UCSD-AML1 (cell line): ENCODE results near the gene JAKMIP2.
"Not testable (repeated sequence)": the region's sequence is repeated elsewhere in the genome, so short reads cannot be mapped to it uniquely, and the experiment has no call there.

Source experiments
- DNase-seq: peaks from one replicate; lab custom pipeline; 2025; ENCODE audit not compliant: unreplicated experiment; lab: John Stamatoyannopoulos, UW

Gene JAKMIP2

GRCh38 chr5:147782110-147783028 is at the start of gene JAKMIP2:
Gene JAKMIP2, minus strand, starts transcription at chr5:147782728. Its CDS starts 110,922 bp downstream, at chr5:147671806.
- no peak for DNase-seq

DNA sequence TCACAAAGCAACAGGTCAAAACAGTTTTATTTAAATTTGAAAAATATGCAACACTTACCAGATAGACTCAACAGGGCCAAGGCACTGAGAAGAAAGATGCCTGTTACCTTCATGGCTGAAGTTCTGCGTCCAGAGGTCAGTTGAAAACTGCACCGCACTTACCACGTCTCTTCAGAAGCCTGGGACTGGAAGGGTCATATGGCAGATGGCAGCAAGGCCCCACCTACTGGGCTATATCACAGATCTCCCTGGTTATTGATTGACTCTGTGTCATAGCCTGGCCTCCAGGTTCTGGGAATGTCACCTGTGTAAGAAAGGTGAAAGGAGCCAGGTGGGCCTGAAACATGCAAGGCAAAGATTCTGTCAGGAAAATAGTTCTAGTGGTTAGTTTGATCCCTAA is 48.9 kb upstream of the JAKMIP2 start, which contains the start of gene SPINK1:
Gene SPINK1, minus strand, starts transcription at position 207 of the 400 bp plus-strand sequence. Its CDS starts 94 bp downstream, at position 113.
- DNase-seq = no peak

DNA sequence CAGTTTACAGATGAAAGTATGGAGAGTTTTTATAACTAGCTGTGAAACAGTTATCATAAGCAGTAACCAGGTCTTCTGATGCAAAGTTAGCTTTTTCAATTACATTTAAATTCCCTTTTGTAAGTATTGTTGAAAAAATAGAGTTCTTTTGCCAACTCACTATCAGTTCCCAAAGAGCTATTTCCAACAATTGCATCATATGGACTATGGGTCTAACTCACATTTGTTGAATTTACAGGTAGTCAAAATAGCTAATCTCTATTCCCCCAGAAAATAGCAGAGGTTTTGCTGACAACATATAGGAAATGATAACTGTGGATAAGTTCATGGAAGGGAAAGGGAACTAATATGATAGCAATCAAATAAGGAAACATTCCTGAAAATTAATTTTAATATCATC is 47.5 kb upstream of the JAKMIP2 start:
- no peak for DNase-seq

DNA sequence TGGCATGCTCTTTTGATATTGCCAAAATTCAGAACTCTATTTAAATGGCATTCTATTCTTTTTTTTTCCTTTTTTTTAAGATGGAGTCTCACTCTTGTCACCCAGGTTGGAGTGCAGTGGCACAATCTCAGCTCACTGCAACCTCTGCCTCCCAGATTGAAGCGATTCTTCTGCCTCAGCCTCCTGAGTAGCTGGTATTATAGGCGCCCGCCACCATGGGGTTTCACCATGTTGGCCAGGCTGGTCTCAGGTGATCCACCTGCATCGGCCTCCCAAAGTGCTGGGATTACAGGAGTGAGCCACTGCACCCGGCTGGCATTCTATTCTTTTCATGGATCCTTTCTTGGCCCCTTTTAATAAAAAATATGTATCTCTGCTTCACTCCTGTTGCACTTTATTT is 44.5 kb upstream of the JAKMIP2 start:
- DNase-seq = not testable (repeated sequence)

DNA sequence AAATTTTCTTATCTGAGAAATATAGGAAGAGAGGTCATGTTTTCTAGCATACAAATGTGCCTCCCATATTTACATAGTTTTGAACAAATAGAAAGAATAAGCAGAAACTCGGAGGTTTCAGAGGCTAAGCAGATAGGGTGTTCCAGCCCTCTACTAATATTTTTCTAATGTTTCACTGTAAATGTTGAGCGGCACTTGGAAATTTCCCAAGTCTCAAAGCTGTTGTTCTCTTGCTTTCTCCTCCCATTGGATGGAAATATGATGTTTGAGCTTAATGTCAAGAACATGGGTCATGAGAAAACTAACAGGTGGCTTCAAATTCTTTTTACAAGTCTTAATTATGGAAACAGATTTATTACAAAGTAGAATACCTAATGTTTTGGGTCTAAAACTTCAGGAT is 43.8 kb upstream of the JAKMIP2 start:
- no peak for DNase-seq

DNA sequence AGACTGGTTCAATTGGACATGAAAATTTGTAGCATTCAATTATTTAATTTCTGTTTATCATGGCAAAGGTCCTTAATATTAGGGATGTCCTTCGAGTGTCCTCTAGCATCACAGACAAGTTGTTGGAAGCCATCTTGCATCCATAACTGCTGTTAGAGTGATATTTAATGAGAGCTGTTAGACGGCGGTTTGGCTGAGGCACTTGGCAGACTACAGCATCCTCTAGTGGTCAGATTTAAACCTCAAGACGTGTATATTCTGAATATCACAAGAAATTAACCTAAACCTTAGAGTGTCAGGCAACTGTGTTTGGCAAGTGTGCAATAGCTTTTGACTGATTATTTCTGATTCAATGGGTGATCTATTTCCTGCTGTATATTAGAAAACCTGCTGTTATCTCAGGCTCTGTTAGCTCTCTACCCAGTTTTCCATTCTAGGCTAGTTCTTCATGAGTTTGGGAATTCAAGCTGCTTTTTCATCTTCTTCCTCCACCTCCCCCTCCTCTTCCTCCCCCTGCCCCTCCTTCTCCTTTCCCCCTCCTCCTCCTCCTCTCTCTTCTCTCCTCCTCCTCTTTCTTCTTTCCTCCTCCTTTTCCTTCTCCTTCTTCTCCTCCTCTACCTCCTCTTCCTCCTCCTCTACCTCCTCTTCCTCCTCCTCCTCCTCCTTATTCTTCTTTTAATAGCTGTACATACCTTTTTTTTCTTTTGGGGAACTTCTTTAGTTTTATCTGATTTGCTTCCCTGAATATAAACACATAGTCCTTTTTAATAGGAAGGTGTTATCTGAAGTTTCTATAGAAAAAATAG is 40.4 kb upstream of the JAKMIP2 start:
- peak; percentile 23 for DNase-seq

DNA sequence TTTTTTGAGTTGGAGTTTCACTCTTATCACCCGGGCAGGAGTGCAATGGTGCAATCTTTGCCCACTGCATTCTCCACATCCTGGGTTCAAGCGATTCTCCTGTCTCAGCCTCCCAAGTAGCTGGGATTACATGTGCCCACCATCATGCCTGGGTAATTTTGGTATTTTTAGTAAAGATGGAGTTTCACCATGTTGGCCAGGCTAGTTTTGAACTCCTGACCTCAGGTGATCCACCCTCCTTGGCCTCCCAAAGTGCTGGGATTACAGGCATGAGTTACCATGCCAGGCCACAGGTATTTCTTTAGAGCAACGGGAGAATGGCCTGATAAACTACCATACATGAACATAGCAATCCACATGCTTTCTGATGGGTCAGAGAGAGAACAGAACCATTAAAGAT is 39.7 kb upstream of the JAKMIP2 start:
- not testable (repeated sequence) for DNase-seq

DNA sequence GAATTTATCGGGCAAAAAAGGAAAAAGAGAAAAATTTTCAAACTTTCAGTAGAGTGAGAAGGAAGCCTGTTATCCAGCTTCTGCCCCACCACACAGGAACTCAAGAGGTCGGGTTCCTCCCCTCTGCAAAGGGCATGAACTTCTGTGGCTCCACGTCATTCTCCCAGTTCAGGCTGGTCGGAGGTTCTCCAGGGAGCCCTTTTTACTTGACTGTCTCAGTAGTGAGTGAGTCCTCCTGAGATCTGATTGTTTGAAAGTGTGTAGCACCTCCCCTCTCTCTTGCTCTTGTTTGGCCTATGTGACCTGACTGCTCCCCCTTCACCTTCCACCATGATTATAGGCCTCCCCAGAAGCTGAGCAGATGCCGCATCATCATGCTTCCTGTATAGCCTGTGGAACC is 39.2 kb upstream of the JAKMIP2 start:
- DNase-seq = peak; percentile 11

- DNase-seq = no peak
Observed at GRCh38 chr5:147819261-147819770, 36.8 kb upstream of the JAKMIP2 start.

DNA sequence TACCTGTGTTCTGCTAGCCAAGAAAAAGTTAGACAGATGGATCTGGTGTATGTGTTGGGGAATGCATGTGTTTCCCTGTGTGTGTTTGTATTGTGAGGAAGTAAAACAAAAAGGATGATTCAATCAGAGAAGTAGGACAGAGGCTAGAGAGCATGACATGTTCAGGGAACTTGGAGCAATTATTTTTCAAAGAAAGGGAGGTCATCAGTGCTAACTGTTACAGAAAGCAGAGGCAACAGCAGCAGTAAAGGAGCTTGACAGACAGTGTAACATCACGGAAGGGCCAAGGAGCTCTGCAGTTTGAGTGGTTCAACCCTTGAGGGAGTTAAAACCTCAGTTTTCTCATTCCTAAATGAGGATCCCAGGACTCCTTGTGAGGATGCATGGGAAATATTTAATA is 35.8 kb upstream of the JAKMIP2 start:
- DNase-seq = no peak

DNA sequence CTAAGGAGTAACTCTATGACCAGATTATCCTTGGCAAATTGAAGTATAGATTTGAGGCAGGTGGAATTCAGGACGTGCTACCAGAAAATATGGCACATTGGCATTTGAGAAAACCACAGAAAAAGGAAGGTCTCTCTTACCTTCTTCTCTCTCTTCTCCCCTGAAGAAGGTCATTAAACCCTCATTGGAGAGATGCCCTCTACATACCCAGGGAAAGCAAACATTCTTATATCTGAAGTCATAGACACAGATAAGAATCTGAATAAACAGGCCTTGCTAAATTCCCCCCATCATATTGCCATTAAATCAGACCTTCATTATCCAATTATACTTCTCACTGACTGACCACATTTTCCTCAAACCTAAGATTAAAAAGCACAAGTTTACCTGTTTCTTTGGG is 31.2 kb upstream of the JAKMIP2 start:
- no peak for DNase-seq

- DNase-seq = no peak
Observed at GRCh38 chr5:147809830-147810666, 27.5 kb upstream of the JAKMIP2 start.

- peak; percentile 67 for DNase-seq
Observed at GRCh38 chr5:147805030-147805454, 22.5 kb upstream of the JAKMIP2 start.

DNA sequence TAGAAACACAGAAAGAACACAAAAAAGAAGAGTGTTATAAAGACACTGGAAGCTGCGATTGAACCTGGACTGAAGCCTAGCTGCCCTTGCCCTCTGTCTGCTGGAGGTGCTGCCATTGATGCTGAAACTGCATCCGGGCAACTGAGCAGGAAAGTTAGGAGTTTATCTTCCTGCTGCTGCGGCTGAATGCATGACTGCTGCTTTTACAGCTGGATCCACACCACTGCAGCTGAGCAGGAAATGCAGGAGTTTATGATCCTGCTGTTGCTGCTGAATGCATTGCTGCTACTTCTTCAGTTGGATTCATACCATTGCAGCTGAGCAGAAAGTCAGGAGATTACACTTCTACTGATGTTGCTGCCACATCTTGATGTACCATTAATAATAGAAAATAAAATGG is 21.8 kb upstream of the JAKMIP2 start:
- DNase-seq = no peak

DNA sequence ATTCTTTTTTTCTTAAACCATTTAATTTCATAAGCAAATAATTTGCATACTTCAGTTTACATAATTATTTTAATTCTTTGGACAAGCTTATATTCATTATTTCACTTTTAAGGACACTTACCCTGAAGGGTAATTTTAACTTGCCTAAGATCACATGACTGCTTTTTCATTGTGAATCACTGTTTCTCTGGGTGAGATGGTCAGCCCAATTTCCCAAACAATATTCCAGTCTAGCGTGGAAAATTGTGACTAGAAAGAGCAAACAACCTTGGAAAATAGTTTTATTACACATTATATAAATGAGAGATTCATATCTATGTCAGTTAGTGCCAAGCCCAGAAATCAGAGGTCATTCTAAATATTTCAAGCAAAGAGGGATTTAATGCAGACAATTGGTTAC is 21.4 kb upstream of the JAKMIP2 start:
- DNase-seq = no peak

GRCh38 chr5:147803161-147803560 is 20.6 kb upstream of the JAKMIP2 start:
- DNase-seq = not testable (repeated sequence)

DNA sequence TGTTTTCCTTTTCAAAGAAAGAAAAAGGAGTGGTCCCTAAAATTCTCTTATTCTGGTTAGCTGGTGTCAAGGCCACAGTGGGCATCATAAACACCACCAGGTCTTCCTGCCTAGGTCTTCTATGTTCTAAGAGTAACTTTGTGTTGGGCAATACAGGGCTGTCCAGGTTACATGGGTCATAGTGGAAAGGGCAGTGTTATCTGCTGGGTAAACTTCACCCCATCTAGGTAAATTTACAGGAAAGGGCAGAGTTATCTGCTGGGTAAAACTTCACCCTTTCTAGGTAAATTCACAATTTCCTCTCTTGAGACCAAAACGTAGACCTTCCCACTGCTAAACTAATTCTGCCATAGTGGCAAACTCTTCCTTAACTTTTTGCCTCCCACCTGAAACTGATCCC is 18.9 kb upstream of the JAKMIP2 start:
- no peak for DNase-seq

DNA sequence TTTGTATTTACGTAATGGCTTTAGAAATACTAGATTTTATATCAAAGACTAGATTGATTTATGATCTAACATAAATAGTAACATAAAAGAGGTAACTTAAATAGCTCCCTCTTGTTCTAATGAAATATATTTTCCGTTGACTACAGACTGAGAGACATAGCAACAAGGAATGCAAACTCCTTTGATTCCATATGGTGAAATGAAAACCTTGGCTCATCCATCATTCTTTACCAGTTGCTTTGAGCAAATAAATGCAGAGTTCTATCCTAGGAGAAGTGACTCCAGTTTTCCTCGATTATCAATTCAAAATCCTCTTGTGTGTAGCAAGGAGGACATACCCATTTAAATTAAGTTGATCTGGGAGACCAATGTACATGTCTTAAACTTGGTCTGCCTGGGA is 18.0 kb upstream of the JAKMIP2 start:
- DNase-seq = no peak

GRCh38 chr5:147796556-147797308 is 14.2 kb upstream of the JAKMIP2 start:
- DNase-seq = no peak

DNA sequence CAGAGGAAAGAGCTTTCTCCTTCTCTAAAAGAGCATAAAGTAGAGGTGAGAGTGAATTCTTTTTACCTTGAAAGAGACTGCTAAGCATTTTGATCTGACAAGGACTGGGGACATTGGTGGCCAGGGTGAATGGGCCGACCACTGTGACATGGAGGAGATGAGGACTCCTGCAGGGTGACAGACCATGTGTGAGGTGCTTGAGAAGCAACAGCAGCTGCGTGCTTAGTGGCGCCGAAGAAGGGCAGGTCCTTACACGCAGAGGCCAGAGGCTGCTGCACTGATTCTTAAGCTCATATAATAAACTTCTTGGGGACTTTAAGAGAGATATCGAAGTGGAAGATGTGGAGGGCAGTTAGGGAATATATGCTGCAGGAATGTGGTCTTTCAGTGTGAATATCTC is 8.7 kb upstream of the JAKMIP2 start:
- no peak for DNase-seq
